Suprapubic skin (tissue), 4 donors: ENCODE data around the gene GDPD2. TPM values are rescaled to one million over a fixed set of nuclear protein-coding genes. Genes with fewer than 3 reads are reported as not detected.
A peak's percentile ranks its signal among the peaks of the same experiment; 100 is the strongest.

Source experiments
- DNase-seq, 2 donors: peaks; one replicate each; pipeline ENCODE4 v3.0.0-alpha.2; 2019; ENCODE audit warnings: low spot score in 2 of 2
- H3K27ac ChIP-seq: fragments of 200-600 bp; sonication (generic); one replicate; pipeline ENCODE4 v1.5.1; 2019
- H3K27me3 ChIP-seq: fragments of 200-600 bp; sonication (generic); one replicate; pipeline ENCODE4 v1.5.1; 2019
- H3K36me3 ChIP-seq: fragments of 200-600 bp; sonication (generic); one replicate; pipeline ENCODE4 v1.5.1; 2019
- H3K4me1 ChIP-seq: fragments of 200-600 bp; sonication (generic); one replicate; pipeline ENCODE4 v1.5.1; 2019
- H3K4me3 ChIP-seq: fragments of 200-600 bp; sonication (generic); one replicate; pipeline ENCODE4 v1.5.1; 2019; ENCODE audit warnings: mild to moderate bottlenecking
- H3K9me3 ChIP-seq: fragments of 200-600 bp; sonication (generic); one replicate; pipeline ENCODE4 v1.5.1; 2019
- EP300 ChIP-seq: sonication (generic); formaldehyde crosslinking; IDR thresholded peaks from one replicate; pipeline ENCODE4 v1.6.1; 2017; ENCODE audit warnings: antibody characterized with exemption
- POLR2A ChIP-seq, 2 donors: fragments of 450-650 bp; IDR thresholded peaks; one replicate each; pipeline ENCODE4 v1.6.1; 2017; ENCODE audit warnings: antibody characterized with exemption in 2 of 2, mild to moderate bottlenecking in 2 of 2, moderate library complexity in 2 of 2
- POLR2AphosphoS5 ChIP-seq, 3 donors: sonication (generic); formaldehyde crosslinking; IDR thresholded peaks; one replicate each; pipeline ENCODE4 v1.6.1; 2017; ENCODE audit warnings: antibody characterized with exemption in 3 of 3
- WGBS: methylation state at CpG from one replicate; pipeline ENCODE4 v1.1.5; 2018; 5-methylcytosine and 5-hydroxymethylcytosine counted together
- total RNA-seq, 4 donors: library from RNA; depleted of rRNA; stranded (reverse); fragments of >200 nt; gene quantifications; one replicate each; pipeline ENCODE4 v1.1.0, GENCODE V29; 2016
- TF ChIP-seq, protein P1 (sequence below), 2 donors: fragments of 200-600 bp in 1 of 2; fragments of 450-650 bp in 1 of 2; sonication (generic) in 1 of 2; IDR thresholded peaks; one replicate each; pipeline ENCODE4 v1.5.1; 2016 to 2019; ENCODE audit warnings: antibody characterized with exemption in 2 of 2, mild to moderate bottlenecking in 1 of 2, moderate library complexity in 1 of 2

The GDPD2 gene
- total RNA-seq, 4 donors from 2014 or later, result 15.8 to 68.7 (median 44.7) TPM

DNA sequence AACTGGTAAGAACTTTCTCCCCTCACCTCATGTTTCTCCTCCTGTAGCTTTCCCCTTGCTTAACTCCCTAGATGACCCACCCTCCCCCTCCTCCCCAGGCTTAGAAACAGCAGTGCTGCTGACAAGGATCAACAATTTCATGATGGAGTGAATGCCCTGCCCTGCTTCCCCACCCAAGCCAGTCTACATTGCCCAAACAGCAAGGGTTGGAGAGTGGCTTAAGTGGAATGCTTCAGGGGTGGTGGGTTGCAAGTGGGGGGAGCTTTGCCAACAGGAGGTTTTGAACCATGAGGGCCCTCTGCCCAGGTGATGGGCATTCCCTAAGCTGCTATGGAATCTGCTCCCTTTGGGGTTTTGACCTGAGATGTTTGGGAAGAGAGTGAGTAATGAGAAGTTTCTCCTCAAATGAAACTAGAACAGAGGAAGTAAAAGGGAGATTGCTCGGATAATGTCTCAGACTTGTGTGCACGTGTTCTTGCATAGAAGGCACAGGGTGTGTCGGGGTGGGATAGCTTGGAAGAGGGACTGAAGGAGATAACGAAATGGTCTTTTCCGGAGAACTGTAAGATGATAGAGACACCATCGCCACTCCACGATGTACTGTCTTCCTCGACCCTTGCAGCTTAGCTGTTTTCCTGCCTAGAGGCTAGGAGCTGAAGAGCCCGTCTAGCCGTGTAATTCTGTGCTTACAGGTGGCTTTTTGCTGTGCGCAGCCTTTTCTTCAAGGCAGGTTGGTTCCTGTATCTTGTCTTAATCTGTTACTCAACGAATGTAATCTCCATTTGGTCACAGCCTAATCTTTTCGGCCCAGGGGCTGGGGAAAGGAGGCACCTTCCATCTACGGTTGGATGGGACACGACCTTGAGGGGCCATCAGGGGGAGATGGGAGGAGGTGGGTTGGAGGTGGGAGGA lies 10.1 kb downstream of the GDPD2 start:
- Histone ChIP-seq H3K4me1 (peaks cover 9% of the 10 kb centered on the region), H3K27me3 (no peaks in the 10 kb centered on the region), H3K36me3 (no peaks in the 10 kb centered on the region), H3K27ac (peak overlapping the region; percentile 69), H3K9me3 (no peaks in the 10 kb centered on the region), H3K4me3 (peak overlapping the region; percentile 60)
- DNase-seq, result no peak
- TF ChIP-seq, protein P1, sequence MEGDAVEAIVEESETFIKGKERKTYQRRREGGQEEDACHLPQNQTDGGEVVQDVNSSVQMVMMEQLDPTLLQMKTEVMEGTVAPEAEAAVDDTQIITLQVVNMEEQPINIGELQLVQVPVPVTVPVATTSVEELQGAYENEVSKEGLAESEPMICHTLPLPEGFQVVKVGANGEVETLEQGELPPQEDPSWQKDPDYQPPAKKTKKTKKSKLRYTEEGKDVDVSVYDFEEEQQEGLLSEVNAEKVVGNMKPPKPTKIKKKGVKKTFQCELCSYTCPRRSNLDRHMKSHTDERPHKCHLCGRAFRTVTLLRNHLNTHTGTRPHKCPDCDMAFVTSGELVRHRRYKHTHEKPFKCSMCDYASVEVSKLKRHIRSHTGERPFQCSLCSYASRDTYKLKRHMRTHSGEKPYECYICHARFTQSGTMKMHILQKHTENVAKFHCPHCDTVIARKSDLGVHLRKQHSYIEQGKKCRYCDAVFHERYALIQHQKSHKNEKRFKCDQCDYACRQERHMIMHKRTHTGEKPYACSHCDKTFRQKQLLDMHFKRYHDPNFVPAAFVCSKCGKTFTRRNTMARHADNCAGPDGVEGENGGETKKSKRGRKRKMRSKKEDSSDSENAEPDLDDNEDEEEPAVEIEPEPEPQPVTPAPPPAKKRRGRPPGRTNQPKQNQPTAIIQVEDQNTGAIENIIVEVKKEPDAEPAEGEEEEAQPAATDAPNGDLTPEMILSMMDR (IDR thresholded peaks at IDR 0.05), result no peak
- TF ChIP-seq EP300 (no peak), POLR2AphosphoS5 (IDR thresholded peaks at IDR 0.05) (no peak), POLR2A (IDR thresholded peaks at IDR 0.05) (no peak)
- WGBS, result 58% methylated on average over 15 of the region's 15 CpGs

DNA sequence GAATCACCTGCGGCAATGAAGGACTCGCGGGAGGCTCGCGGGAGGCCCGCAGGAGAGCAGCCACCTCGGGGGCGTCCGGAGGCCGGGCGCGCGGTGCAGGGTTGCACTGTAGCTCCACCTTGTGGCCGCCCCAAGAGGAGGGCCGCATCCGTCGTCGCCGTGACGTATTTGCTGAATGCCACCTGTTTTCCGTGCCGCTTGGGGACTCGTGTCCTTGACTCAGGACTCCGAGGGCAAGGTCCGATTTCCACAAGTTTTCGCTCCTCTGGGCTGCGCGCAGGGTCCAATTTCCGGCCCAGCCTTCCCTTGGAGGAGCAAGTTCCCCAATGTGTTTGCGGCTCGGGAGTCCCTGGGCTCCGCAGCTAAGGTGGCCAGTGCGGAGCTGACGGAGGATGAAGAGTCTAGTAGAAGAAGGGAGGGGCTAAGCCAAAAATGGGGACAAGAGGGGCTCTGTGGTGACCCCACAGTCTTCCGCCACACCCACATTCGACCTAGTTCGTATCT lies 10.8 kb downstream of the GDPD2 start:
- TF ChIP-seq EP300, result no peak
- TF ChIP-seq, protein P1 (IDR thresholded peaks at IDR 0.05), result peak; percentile 31 to 74
- TF ChIP-seq POLR2AphosphoS5 (IDR thresholded peaks at IDR 0.05), result no peak
- peaks cover 9% of the 10 kb centered on the region for H3K4me1 ChIP-seq
- no peaks in the 10 kb centered on the region for H3K36me3 ChIP-seq
- no peaks in the 10 kb centered on the region for H3K9me3 ChIP-seq
- 34% methylated on average over 13 of the region's 37 CpGs for WGBS
- DNase-seq, result peak in 1 of 2 donors; percentile 83
- H3K27ac ChIP-seq, result peak overlapping the region; percentile 69
- no peaks in the 10 kb centered on the region for H3K27me3 ChIP-seq
- H3K4me3 ChIP-seq, result peak overlapping the region; percentile 60

DNA sequence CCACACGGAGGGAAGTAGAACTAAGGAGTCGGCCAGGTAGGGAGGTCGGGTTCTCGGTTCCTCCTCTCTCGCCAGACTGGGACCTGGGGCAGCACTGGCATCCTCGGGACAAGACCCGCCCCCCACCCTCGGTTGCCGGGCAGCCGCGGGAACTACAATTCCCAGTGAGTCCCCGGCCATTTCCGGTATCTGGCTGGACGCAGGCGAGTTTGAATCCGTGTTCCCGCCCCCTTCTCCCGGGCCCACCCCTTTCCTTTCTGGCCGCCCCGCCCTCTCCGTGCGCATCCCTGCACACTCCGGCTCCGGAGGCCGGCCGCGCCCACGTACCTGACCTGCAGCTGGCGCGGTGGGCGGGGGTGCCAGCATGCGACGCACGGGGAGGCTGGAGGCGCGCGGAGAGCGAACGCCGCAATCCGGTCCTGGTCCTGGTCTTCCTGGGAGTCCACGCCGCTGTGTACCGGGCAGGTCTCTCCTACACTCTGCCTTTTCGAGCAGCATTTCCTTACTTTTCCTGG lies 11.3 kb downstream of the GDPD2 start:
- TF ChIP-seq EP300 (no peak), POLR2A (IDR thresholded peaks at IDR 0.05) (no peak), POLR2AphosphoS5 (IDR thresholded peaks at IDR 0.05) (no peak)
- TF ChIP-seq, protein P1 (IDR thresholded peaks at IDR 0.05), result no peak
- 39% methylated on average over 40 of the region's 45 CpGs for WGBS

DNA sequence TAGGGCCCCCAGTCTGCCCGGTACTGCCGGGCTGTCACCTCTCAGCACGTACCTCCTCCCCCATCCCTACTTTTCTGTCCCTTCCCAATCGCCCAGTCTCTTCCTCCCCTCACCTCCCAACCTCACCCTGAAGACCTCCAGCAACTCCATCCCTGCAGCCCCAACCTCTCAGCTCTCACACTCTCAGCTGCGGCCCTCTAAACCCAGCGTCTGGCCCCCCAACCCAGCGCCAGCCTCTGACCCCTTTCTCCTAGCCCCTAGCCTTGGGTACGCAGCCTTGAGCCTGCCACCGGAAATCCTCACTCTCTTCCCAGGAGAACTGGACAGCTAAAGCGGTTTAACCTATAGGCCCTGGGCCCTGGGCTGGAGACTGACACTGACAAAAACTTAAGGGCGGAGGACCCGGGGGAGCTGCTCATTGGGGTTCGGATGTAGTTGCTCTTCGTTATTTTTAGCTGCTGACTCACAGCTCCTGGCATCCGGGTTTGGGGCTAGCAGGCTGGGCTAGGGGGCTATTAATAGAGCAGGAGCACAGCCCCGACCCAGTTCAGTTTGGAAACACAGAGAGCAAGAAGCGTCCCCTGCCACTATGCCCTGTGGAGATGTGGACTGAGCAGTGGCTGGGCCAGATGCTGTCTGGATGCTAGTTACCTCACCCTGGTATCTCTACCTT lies 11.9 kb downstream of the GDPD2 start:
- DNase-seq, result no peak
- no peak overlapping the region for H3K27ac ChIP-seq
- H3K27me3 ChIP-seq, result no peaks in the 10 kb centered on the region

More for the DNA sequence above, 11.3 kb downstream of the GDPD2 start:
- Histone ChIP-seq H3K36me3 (no peaks in the 10 kb centered on the region), H3K27me3 (no peaks in the 10 kb centered on the region), H3K27ac (peak overlapping the region; percentile 69), H3K4me1 (peaks cover 9% of the 10 kb centered on the region), H3K9me3 (no peaks in the 10 kb centered on the region), H3K4me3 (peak overlapping the region; percentile 60)
- peak; percentile 83 to 89 for DNase-seq

More for the DNA sequence above, 11.9 kb downstream of the GDPD2 start:
- TF ChIP-seq EP300 (no peak), POLR2AphosphoS5 (IDR thresholded peaks at IDR 0.05) (no peak), POLR2A (IDR thresholded peaks at IDR 0.05) (no peak)
- TF ChIP-seq, protein P1 (IDR thresholded peaks at IDR 0.05), result no peak
- Histone ChIP-seq H3K9me3 (no peaks in the 10 kb centered on the region), H3K4me3 (peak overlapping the region; percentile 60), H3K4me1 (peaks cover 9% of the 10 kb centered on the region), H3K36me3 (no peaks in the 10 kb centered on the region)
- WGBS, result 52% methylated on average over 17 of the region's 17 CpGs
